ENCODE data around the gene KLK13. TPM values are rescaled to one million over a fixed set of nuclear protein-coding genes. Genes with fewer than 3 reads are reported as not detected.
A peak's percentile ranks its signal among the peaks of the same experiment; 100 is the strongest.

The KLK13 gene
- total and polyA plus RNA-seq, 9 donors, result 0.33 to 1.2 (median 0.69) TPM; not detected in 4

DNA sequence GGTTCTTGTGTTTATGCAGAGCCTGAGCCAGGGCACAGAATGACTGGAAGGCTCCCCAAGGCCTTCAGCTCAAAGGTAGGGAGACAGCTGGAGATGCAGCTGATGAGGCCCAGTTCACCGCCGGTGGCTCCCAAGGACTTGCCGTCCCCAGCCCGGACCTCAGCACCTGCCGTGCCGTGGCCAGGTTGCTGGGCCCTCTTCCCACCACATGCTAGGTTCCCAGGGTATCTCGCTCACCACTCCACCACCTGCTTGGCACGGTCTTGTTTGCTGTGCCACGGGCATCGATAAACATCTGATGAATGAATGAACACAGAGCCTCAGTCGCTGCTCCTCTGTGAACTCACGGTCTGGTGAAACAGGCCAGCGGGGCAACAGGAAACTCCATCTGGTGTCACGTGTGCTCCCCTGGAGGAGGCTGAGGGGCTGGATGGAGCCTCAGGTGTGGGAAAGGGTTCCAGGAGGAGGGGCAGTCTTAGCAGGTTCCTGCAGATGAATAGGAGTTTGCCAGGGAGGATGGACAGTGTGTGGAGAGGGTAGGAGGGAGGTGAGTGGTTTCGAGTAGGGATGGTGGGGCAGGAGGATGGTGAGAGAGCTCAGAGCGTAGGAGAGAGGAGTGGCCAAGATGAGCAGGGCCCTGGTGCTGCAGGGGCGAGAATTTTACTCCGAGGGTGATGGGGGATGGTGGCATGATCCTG lies 21.4 kb upstream of the KLK13 start:
- Histone ChIP-seq H3K27ac (no peak overlapping the region), H3K27me3 (no peaks in the 10 kb centered on the region), H3K4me1 (ENCODE audit: insufficient read depth) (no peaks in the 10 kb centered on the region), H3K36me3 (no peaks in the 10 kb centered on the region), H3K9me3 (no peaks in the 10 kb centered on the region), H3K4me3 (no peak overlapping the region)
- TF ChIP-seq EP300 (IDR thresholded peaks at IDR 0.05) (no peak), POLR2A (IDR thresholded peaks at IDR 0.05) (no peak)
- TF ChIP-seq, protein P1, sequence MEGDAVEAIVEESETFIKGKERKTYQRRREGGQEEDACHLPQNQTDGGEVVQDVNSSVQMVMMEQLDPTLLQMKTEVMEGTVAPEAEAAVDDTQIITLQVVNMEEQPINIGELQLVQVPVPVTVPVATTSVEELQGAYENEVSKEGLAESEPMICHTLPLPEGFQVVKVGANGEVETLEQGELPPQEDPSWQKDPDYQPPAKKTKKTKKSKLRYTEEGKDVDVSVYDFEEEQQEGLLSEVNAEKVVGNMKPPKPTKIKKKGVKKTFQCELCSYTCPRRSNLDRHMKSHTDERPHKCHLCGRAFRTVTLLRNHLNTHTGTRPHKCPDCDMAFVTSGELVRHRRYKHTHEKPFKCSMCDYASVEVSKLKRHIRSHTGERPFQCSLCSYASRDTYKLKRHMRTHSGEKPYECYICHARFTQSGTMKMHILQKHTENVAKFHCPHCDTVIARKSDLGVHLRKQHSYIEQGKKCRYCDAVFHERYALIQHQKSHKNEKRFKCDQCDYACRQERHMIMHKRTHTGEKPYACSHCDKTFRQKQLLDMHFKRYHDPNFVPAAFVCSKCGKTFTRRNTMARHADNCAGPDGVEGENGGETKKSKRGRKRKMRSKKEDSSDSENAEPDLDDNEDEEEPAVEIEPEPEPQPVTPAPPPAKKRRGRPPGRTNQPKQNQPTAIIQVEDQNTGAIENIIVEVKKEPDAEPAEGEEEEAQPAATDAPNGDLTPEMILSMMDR (IDR thresholded peaks at IDR 0.05), result no peak
- intact Hi-C loops (cut with DNase I), result loop anchor here in 1 of 4 donors (5.0 kb wide), 1 partner anchor 54 kb away; no protein-coding TSS in a partner anchor
- peak in 1 of 5 donors; percentile 13 for DNase-seq
- WGBS, 3 donors, result 81 to 86% (median 85%) methylated on average over 18 of the region's 18 CpGs

DNA sequence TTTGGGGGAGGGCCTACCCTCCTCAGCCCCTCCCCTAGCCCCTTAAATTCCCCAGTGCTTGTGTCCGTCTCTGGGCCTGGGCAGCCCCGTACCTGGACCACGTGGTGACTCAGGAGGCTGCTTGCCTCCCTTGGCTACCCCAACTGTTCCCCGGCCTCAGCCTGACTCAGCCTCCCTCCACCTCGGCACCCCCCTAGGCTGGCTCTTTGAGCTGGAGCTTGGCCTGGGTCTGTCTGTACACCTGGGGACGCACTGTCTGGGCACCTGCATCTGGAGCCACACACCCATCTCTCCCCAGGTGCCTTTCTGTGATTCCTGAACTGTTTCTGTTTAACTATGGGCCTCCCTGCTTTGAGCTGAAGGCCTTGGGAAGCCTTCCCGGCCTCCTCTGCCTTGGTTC lies 19.6 kb upstream of the KLK13 start:
- DNase-seq, result peak in 2 of 5 donors; percentile 6 to 14
- Histone ChIP-seq H3K27ac (no peak overlapping the region), H3K9me3 (no peaks in the 10 kb centered on the region), H3K36me3 (no peaks in the 10 kb centered on the region), H3K4me3 (no peak overlapping the region), H3K27me3 (no peaks in the 10 kb centered on the region), H3K4me1 (ENCODE audit: insufficient read depth) (no peaks in the 10 kb centered on the region)
- TF ChIP-seq POLR2A (IDR thresholded peaks at IDR 0.05) (no peak), EP300 (IDR thresholded peaks at IDR 0.05) (no peak)
- TF ChIP-seq, protein P1 (IDR thresholded peaks at IDR 0.05), result no peak
- intact Hi-C loops (cut with DNase I), result no loop called here
- 60 to 79% (median 68%) methylated on average over 7 of the region's 7 CpGs for WGBS, 3 donors

DNA sequence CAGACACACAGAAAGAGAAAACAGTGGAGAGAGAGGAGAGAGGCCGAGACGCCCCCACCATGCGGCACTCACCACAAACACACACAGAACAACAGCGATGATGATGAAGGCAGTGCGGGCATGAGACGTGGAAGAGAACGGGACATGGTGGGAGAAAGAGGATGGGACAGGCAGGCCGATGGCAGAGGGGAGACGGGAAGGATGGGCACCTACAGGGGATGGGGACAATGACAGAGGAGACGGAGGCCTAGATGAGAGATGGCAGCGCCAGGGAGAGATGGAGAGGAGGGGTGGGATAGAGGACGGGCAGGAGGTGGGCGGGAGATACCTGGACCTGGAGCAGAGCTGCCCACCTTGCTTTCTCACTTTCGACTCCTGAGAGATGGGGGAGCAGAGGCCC lies 18.9 kb upstream of the KLK13 start:
- 76 to 78% (median 78%) methylated on average over 14 of the region's 14 CpGs for WGBS, 3 donors
- Histone ChIP-seq H3K27ac (no peak overlapping the region), H3K4me1 (ENCODE audit: insufficient read depth) (no peaks in the 10 kb centered on the region), H3K36me3 (no peaks in the 10 kb centered on the region), H3K4me3 (no peak overlapping the region), H3K9me3 (no peaks in the 10 kb centered on the region), H3K27me3 (no peaks in the 10 kb centered on the region)
- peak in 1 of 5 donors; percentile 2 for DNase-seq
- TF ChIP-seq EP300 (IDR thresholded peaks at IDR 0.05) (no peak), POLR2A (IDR thresholded peaks at IDR 0.05) (no peak)
- TF ChIP-seq, protein P1 (IDR thresholded peaks at IDR 0.05), result no peak
- intact Hi-C loops (cut with DNase I), result no loop called here

DNA sequence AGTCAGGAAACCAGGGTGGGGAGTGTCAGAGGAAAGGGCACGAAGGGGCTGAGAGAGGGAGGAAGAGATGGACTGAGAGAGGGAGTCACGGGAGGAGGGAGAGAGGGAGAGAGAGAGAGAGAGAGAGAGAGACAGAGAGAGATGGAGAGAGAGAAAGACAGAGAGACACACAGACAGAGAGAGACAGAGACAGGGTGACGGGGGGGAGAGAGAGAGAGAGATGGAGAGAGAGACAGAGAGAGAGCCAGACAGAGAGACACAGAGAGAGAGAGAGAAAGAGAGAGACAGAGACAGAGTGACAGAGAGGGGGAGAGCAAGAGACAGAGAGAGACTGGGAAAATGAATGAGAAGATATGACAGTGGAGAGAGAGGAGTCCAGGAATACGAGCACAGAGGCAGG lies 18.3 kb upstream of the KLK13 start:
- WGBS, 3 donors, result 22 to 32% (median 28%) methylated on average over 4 of the region's 4 CpGs
- intact Hi-C loops (cut with DNase I), result no loop called here
- no peaks in the 10 kb centered on the region for H3K4me1 ChIP-seq (ENCODE audit: insufficient read depth)
- H3K4me3 ChIP-seq, result no peak overlapping the region
- no peak for DNase-seq
- H3K27ac ChIP-seq, result no peak overlapping the region
- H3K36me3 ChIP-seq, result no peaks in the 10 kb centered on the region
- no peaks in the 10 kb centered on the region for H3K9me3 ChIP-seq
- TF ChIP-seq EP300 (IDR thresholded peaks at IDR 0.05), result no peak
- no peak for TF ChIP-seq POLR2A (IDR thresholded peaks at IDR 0.05)
- TF ChIP-seq, protein P1 (IDR thresholded peaks at IDR 0.05), result no peak
- no peaks in the 10 kb centered on the region for H3K27me3 ChIP-seq
